ENCODE measurements around the gene ZNF76.

GRCh38 chr6:35229304-35229703 lies 30.2 kb upstream of the ZNF76 start:
- TF ChIP-seq, protein P1, sequence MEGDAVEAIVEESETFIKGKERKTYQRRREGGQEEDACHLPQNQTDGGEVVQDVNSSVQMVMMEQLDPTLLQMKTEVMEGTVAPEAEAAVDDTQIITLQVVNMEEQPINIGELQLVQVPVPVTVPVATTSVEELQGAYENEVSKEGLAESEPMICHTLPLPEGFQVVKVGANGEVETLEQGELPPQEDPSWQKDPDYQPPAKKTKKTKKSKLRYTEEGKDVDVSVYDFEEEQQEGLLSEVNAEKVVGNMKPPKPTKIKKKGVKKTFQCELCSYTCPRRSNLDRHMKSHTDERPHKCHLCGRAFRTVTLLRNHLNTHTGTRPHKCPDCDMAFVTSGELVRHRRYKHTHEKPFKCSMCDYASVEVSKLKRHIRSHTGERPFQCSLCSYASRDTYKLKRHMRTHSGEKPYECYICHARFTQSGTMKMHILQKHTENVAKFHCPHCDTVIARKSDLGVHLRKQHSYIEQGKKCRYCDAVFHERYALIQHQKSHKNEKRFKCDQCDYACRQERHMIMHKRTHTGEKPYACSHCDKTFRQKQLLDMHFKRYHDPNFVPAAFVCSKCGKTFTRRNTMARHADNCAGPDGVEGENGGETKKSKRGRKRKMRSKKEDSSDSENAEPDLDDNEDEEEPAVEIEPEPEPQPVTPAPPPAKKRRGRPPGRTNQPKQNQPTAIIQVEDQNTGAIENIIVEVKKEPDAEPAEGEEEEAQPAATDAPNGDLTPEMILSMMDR (IDR thresholded peaks at IDR 0.05; ENCODE audit: insufficient read depth, low read length, poor library complexity, severe bottlenecking) = no peak
- no peak for TF ChIP-seq EZH2phosphoT487 (conservative IDR thresholded peaks at IDR 0.05; ENCODE audit: low read length)
